HepG2 (cell line): ENCODE measurements around the gene CARMIL3. TPM values are rescaled to one million over a fixed set of nuclear protein-coding genes. Genes with fewer than 3 reads are reported as not detected.

Experiments
- BHLHE40 ChIP-seq: IDR thresholded peaks from 2 replicates; pipeline ENCODE4 v1.6.1; 2011; ENCODE audit warnings: low read length, improper control_type of control experiment
- CCAR2 ChIP-seq: fragments of 200-400 bp; formaldehyde crosslinking; optimal IDR thresholded peaks from 2 replicates; pipeline ENCODE3; 2018; ENCODE audit warnings: low read depth, mild to moderate bottlenecking, low read length, moderate library complexity
- JARID2 ChIP-seq: sonication (generic); formaldehyde crosslinking; IDR thresholded peaks from 2 replicates; pipeline ENCODE4 v1.8.1; 2023; ENCODE audit warnings: missing genetic modification reagents, inconsistent platforms; ENCODE audit not compliant: insufficient replicate concordance
- KLF12 ChIP-seq: sonication (generic); formaldehyde crosslinking; IDR thresholded peaks from 2 replicates; pipeline ENCODE4 v1.4.0; 2020; ENCODE audit warnings: missing genetic modification reagents, borderline replicate concordance
- KLF15 ChIP-seq: sonication (generic); formaldehyde crosslinking; IDR thresholded peaks from 2 replicates; pipeline ENCODE4 v1.8.1; 2023; ENCODE audit warnings: borderline replicate concordance, mild to moderate bottlenecking, inconsistent platforms, missing genetic modification reagents, mixed read lengths
- MAF1 ChIP-seq: sonication (generic); formaldehyde crosslinking; IDR thresholded peaks from 2 replicates; pipeline ENCODE4 v1.5.0; 2020; ENCODE audit warnings: missing genetic modification reagents, borderline replicate concordance
- MTF2 ChIP-seq: sonication (generic); formaldehyde crosslinking; IDR thresholded peaks from 2 replicates; pipeline ENCODE4 v1.5.0; 2020; ENCODE audit warnings: missing genetic modification reagents, borderline replicate concordance
- TEAD2 ChIP-seq: sonication (generic); formaldehyde crosslinking; IDR thresholded peaks from 2 replicates; pipeline ENCODE4 v1.9.0; 2021; ENCODE audit warnings: missing genetic modification reagents
- ZFP90 ChIP-seq: sonication (generic); formaldehyde crosslinking; IDR thresholded peaks from 2 replicates; pipeline ENCODE4 v1.8.0; 2022; ENCODE audit warnings: missing genetic modification reagents, mild to moderate bottlenecking, inconsistent platforms, borderline replicate concordance
- ZKSCAN5 ChIP-seq: sonication (generic); formaldehyde crosslinking; IDR thresholded peaks from 2 replicates; pipeline ENCODE4 v1.5.1; 2020; ENCODE audit warnings: mild to moderate bottlenecking, missing genetic modification reagents
- ZNF263 ChIP-seq: sonication (generic); formaldehyde crosslinking; IDR thresholded peaks from 2 replicates; pipeline ENCODE4 v1.4.0; 2020; ENCODE audit warnings: missing genetic modification reagents
- ZNF264 ChIP-seq: sonication (generic); formaldehyde crosslinking; IDR thresholded peaks from 2 replicates; pipeline ENCODE4 v1.4.0; 2020; ENCODE audit warnings: missing genetic modification reagents
- ZNF282 ChIP-seq: fragments of 450-650 bp; IDR thresholded peaks from 2 replicates; pipeline ENCODE4 v1.6.1; 2018; ENCODE audit not compliant: partially characterized antibody
- ZNF326 ChIP-seq: sonication (generic); formaldehyde crosslinking; IDR thresholded peaks from 2 replicates; pipeline ENCODE4 v1.4.0; 2020; ENCODE audit warnings: missing genetic modification reagents, borderline replicate concordance
- ZNF367 ChIP-seq: sonication (generic); formaldehyde crosslinking; IDR thresholded peaks from 2 replicates; pipeline ENCODE4 v1.4.0; 2020; ENCODE audit warnings: missing genetic modification reagents, borderline replicate concordance
- ZNF782 ChIP-seq: sonication (generic); formaldehyde crosslinking; IDR thresholded peaks from 2 replicates; pipeline ENCODE4 v1.4.0; 2020; ENCODE audit warnings: missing genetic modification reagents, mild to moderate bottlenecking, borderline replicate concordance
- ZNF839 ChIP-seq: sonication (generic); formaldehyde crosslinking; IDR thresholded peaks from 2 replicates; pipeline ENCODE4 v1.4.0; 2020; ENCODE audit warnings: missing genetic modification reagents, mild to moderate bottlenecking, borderline replicate concordance
- polyA plus RNA-seq, 8 experiments: library from polyadenylated mRNA; depleted of rRNA in 3 of 8; stranded (reverse) in 7 of 8; unstranded in 1 of 8; fragments of >200 nt; fragmentation: Illumina TruSeq in 4 of 8; extraction: Trizol in 4 of 8; gene quantifications; 2 replicates each; pipeline versions ENCODE4 v1.2.1 to v1.2.3, GENCODE V29; 2011 to 2016; ENCODE audit warnings: low read depth in 4 of 8, missing spikeins in 1 of 8, mixed read lengths in 1 of 8; ENCODE audit not compliant: insufficient read depth in 1 of 8
- total RNA-seq, 5 experiments: library from RNA; depleted of rRNA; stranded (reverse); fragments of >200 nt; fragmentation: Illumina TruSeq; extraction: Trizol; gene quantifications; 2 replicates each; pipeline ENCODE4 v1.2.3, GENCODE V29; 2016; ENCODE audit warnings: low read depth in 1 of 5
- TF ChIP-seq, protein P1 (sequence below): sonication (generic); formaldehyde crosslinking; IDR thresholded peaks from 2 replicates; pipeline ENCODE4 v1.8.1; 2022; ENCODE audit warnings: low read depth, mild to moderate bottlenecking, missing genetic modification reagents
- TF ChIP-seq, protein P2 (sequence below): sonication (generic); formaldehyde crosslinking; IDR thresholded peaks from 2 replicates; pipeline ENCODE4 v1.4.0; 2020; ENCODE audit warnings: mild to moderate bottlenecking, missing genetic modification reagents
- TF ChIP-seq, protein P3 (sequence below): sonication (generic); formaldehyde crosslinking; IDR thresholded peaks from 2 replicates; pipeline ENCODE4 v1.4.0; 2020; ENCODE audit warnings: missing genetic modification reagents
- TF ChIP-seq, protein P4 (sequence below): sonication (generic); formaldehyde crosslinking; IDR thresholded peaks from 2 replicates; pipeline ENCODE4 v1.5.0; 2020; ENCODE audit warnings: mild to moderate bottlenecking, low read depth, missing genetic modification reagents, borderline replicate concordance
- TF ChIP-seq, protein P5 (sequence below): IDR thresholded peaks from 2 replicates; pipeline ENCODE4 v1.6.1; 2016

The CARMIL3 gene
- total and polyA plus RNA-seq, 2 of the 13 experiments (the other 11 are each of a cell fraction or from before 2014, with no cell fraction given), result 0.27 to 0.55 TPM

DNA sequence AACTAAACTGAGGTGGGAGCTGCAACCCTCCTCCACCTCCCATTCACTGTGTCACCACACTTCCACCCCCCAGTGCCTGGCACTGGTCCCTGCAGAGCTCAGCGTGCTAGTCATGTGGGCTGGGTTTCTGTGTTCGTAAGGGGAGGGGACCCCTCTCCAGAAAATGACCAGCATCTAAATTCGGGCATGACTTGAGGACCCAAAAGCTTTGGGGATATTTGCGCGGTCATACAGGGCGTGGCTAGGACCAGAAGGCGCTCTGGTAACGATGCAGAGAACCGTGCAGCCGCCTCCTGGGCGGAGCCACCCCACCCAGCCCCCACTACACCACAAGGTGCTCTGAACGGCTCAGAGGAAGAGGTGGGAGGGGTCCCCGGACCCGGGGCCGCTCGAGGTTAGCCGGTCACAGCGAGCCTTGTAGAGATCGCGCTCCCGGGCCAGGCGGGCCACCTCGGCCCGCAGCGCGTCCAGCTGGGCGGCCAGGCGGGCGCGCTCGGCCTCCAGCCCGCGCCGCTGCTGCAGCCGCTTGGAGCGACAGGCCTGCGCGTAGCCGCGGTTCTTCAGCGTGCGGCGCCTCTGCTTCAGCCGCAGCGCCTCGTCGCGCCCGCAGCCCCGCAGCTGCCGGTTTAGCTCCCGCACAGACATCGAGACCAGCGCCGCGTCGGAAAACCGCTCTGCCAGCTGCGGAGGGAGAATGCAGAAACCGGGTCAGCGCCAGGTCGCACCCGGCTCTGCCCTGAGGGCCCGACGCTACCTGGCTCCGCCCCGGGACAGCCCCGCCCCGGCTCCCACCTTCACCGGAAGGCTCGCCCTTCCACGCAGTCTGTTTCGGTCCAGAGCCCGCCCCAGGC, 29.3 kb downstream of the CARMIL3 start (continued):
- TF ChIP-seq ZNF839 (CRISPR knock-in tag), result peak; percentile 29; the same call in 1 of the 2 replicates
- TF ChIP-seq ZNF326, result no peak
- peak; percentile 34; the same call in 1 of the 2 replicates for TF ChIP-seq ZFP90
- TF ChIP-seq, protein P1, sequence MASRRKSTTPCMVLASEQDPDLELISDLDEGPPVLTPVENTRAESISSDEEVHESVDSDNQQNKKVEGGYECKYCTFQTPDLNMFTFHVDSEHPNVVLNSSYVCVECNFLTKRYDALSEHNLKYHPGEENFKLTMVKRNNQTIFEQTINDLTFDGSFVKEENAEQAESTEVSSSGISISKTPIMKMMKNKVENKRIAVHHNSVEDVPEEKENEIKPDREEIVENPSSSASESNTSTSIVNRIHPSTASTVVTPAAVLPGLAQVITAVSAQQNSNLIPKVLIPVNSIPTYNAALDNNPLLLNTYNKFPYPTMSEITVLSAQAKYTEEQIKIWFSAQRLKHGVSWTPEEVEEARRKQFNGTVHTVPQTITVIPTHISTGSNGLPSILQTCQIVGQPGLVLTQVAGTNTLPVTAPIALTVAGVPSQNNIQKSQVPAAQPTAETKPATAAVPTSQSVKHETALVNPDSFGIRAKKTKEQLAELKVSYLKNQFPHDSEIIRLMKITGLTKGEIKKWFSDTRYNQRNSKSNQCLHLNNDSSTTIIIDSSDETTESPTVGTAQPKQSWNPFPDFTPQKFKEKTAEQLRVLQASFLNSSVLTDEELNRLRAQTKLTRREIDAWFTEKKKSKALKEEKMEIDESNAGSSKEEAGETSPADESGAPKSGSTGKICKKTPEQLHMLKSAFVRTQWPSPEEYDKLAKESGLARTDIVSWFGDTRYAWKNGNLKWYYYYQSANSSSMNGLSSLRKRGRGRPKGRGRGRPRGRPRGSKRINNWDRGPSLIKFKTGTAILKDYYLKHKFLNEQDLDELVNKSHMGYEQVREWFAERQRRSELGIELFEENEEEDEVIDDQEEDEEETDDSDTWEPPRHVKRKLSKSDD, result no peak
- TF ChIP-seq, protein P2, sequence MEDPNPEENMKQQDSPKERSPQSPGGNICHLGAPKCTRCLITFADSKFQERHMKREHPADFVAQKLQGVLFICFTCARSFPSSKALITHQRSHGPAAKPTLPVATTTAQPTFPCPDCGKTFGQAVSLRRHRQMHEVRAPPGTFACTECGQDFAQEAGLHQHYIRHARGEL, result no peak; the same call in 1 of the 2 replicates
- no peak for TF ChIP-seq ZKSCAN5 (CRISPR knock-in tag)
- TF ChIP-seq ZNF282, result no peak
- TF ChIP-seq CCAR2, result no peak
- TF ChIP-seq BHLHE40, result no peak
- peak; percentile 51; the same call in 1 of the 2 replicates for TF ChIP-seq MTF2
- TF ChIP-seq JARID2, result no peak
- peak; percentile 53; the same call in 1 of the 2 replicates for TF ChIP-seq ZNF264
- TF ChIP-seq KLF12 (CRISPR knock-in tag), result peak; percentile 71
- no peak; the same call in 1 of the 2 replicates for TF ChIP-seq MAF1 (CRISPR knock-in tag)
- no peak for TF ChIP-seq ZNF367 (CRISPR knock-in tag)
- peak; percentile 63; the same call in 1 of the 2 replicates for TF ChIP-seq KLF15 (CRISPR knock-in tag)
- TF ChIP-seq, protein P3, sequence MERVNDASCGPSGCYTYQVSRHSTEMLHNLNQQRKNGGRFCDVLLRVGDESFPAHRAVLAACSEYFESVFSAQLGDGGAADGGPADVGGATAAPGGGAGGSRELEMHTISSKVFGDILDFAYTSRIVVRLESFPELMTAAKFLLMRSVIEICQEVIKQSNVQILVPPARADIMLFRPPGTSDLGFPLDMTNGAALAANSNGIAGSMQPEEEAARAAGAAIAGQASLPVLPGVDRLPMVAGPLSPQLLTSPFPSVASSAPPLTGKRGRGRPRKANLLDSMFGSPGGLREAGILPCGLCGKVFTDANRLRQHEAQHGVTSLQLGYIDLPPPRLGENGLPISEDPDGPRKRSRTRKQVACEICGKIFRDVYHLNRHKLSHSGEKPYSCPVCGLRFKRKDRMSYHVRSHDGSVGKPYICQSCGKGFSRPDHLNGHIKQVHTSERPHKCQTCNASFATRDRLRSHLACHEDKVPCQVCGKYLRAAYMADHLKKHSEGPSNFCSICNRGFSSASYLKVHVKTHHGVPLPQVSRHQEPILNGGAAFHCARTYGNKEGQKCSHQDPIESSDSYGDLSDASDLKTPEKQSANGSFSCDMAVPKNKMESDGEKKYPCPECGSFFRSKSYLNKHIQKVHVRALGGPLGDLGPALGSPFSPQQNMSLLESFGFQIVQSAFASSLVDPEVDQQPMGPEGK (CRISPR knock-in tag), result peak; percentile 86
- TF ChIP-seq TEAD2, result no peak; the same call in 1 of the 2 replicates
- TF ChIP-seq, protein P4, sequence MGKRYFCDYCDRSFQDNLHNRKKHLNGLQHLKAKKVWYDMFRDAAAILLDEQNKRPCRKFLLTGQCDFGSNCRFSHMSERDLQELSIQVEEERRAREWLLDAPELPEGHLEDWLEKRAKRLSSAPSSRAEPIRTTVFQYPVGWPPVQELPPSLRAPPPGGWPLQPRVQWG, result no peak
- TF ChIP-seq ZNF263 (CRISPR knock-in tag), result no peak
- TF ChIP-seq, protein P5, sequence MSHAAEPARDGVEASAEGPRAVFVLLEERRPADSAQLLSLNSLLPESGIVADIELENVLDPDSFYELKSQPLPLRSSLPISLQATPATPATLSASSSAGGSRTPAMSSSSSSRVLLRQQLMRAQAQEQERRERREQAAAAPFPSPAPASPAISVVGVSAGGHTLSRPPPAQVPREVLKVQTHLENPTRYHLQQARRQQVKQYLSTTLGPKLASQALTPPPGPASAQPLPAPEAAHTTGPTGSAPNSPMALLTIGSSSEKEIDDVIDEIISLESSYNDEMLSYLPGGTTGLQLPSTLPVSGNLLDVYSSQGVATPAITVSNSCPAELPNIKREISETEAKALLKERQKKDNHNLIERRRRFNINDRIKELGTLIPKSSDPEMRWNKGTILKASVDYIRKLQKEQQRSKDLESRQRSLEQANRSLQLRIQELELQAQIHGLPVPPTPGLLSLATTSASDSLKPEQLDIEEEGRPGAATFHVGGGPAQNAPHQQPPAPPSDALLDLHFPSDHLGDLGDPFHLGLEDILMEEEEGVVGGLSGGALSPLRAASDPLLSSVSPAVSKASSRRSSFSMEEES, result peak; percentile 10; the same call in 1 of the 2 replicates
- TF ChIP-seq ZNF782 (CRISPR knock-in tag), result no peak
